ENCODE data around the gene P3H1.

P3H1 gene

GRCh38 chr1:42743317-42744147, 23.3 kb downstream of the P3H1 start:
- DNase-seq = peak; percentile 71

- no peak for DNase-seq
Observed at GRCh38 chr1:42742617-42743316, 24.1 kb downstream of the P3H1 start.

- no peak for DNase-seq
Observed at GRCh38 chr1:42742141-42742540, 24.7 kb downstream of the P3H1 start.

- DNase-seq = no peak
Observed at GRCh38 chr1:42741706-42742105, 25.1 kb downstream of the P3H1 start.

GRCh38 chr1:42740851-42741580, 25.8 kb downstream of the P3H1 start:
- no peak for DNase-seq

GRCh38 chr1:42739753-42740700, 26.8 kb downstream of the P3H1 start, which contains the start of gene CLDN19:
TSS of gene CLDN19 (minus strand) at chr1:42740236. CDS start at chr1:42740063, 173 bp downstream.
- no peak for DNase-seq

- DNase-seq = no peak
Observed at GRCh38 chr1:42738678-42739226, 28.1 kb downstream of the P3H1 start.

- DNase-seq = no peak
Observed at GRCh38 chr1:42737986-42738677, 28.7 kb downstream of the P3H1 start.

GRCh38 chr1:42737257-42737656, 29.6 kb downstream of the P3H1 start:
- peak; percentile 11 for DNase-seq

GRCh38 chr1:42736571-42737200, 30.1 kb downstream of the P3H1 start:
- DNase-seq = no peak

GRCh38 chr1:42736152-42736551, 30.7 kb downstream of the P3H1 start:
- peak; percentile 38 for DNase-seq

GRCh38 chr1:42735477-42736105, 31.2 kb downstream of the P3H1 start:
- peak; percentile 90 for DNase-seq

GRCh38 chr1:42735056-42735455, 31.8 kb downstream of the P3H1 start:
- DNase-seq = no peak

GRCh38 chr1:42734201-42735035, 32.4 kb downstream of the P3H1 start:
- DNase-seq = no peak

- DNase-seq = no peak
Observed at GRCh38 chr1:42733415-42734200, 33.2 kb downstream of the P3H1 start.

- no peak for DNase-seq
Observed at GRCh38 chr1:42732126-42732680, 34.6 kb downstream of the P3H1 start.

- no peak for DNase-seq
Observed at GRCh38 chr1:42731585-42731984, 35.2 kb downstream of the P3H1 start.

GRCh38 chr1:42730988-42731387, 35.8 kb downstream of the P3H1 start:
- DNase-seq = no peak

Measured in NCI-H2171 treated with DMSO at 0.1 percent for 48 hours (cell line).